Measurements from ENCODE around the gene ZNF469.
A peak's percentile ranks its signal among the peaks of the same experiment; 100 is the strongest.

Gene ZNF469

GRCh38 chr16:88382491-88383400 lies at the start of gene ZNF469:
ZNF469 (plus strand) TSS chr16:88382959; CDS start chr16:88427471, 44,512 bp downstream.
- Histone ChIP-seq H3K4me1 (ENCODE audit: control insufficient read depth, insufficient read depth, low read length) (no peaks in the 10 kb centered on the region), H3K36me3 (ENCODE audit: control insufficient read depth, insufficient read depth, low read length) (no peaks in the 10 kb centered on the region), H3K9ac (ENCODE audit: low read length) (no peak within 1 kb of the TSS), H3K27ac (ENCODE audit: low read depth, low read length) (no peak within 1 kb of the TSS), H3K4me3 (ENCODE audit: low read length) (peak within 1 kb of the TSS; percentile 44), H3K27me3 (ENCODE audit: control insufficient read depth, insufficient read depth, low read length) (peaks cover 16% of the 10 kb centered on the region)

- Histone ChIP-seq H3K27me3 (ENCODE audit: control insufficient read depth, insufficient read depth, low read length) (no peaks in the 10 kb centered on the region), H3K9ac (ENCODE audit: low read length) (no peak overlapping the region), H3K36me3 (ENCODE audit: control insufficient read depth, insufficient read depth, low read length) (no peaks in the 10 kb centered on the region), H3K4me3 (ENCODE audit: low read length) (no peak overlapping the region), H3K4me1 (ENCODE audit: control insufficient read depth, insufficient read depth, low read length) (no peaks in the 10 kb centered on the region), H3K27ac (ENCODE audit: low read depth, low read length) (no peak overlapping the region)
Measured at GRCh38 chr16:88333848-88334777, 48.6 kb upstream of the ZNF469 start.

- Histone ChIP-seq H3K36me3 (ENCODE audit: control insufficient read depth, insufficient read depth, low read length) (no peaks in the 10 kb centered on the region), H3K27ac (ENCODE audit: low read depth, low read length) (no peak overlapping the region), H3K27me3 (ENCODE audit: control insufficient read depth, insufficient read depth, low read length) (no peaks in the 10 kb centered on the region), H3K9ac (ENCODE audit: low read length) (no peak overlapping the region), H3K4me1 (ENCODE audit: control insufficient read depth, insufficient read depth, low read length) (no peaks in the 10 kb centered on the region), H3K4me3 (ENCODE audit: low read length) (no peak overlapping the region)
Measured at GRCh38 chr16:88334778-88335720, 47.7 kb upstream of the ZNF469 start.

GRCh38 chr16:88337021-88337420 lies 45.7 kb upstream of the ZNF469 start:
- Histone ChIP-seq H3K9ac (ENCODE audit: low read length) (no peak overlapping the region), H3K27ac (ENCODE audit: low read depth, low read length) (no peak overlapping the region), H3K36me3 (ENCODE audit: control insufficient read depth, insufficient read depth, low read length) (no peaks in the 10 kb centered on the region), H3K27me3 (ENCODE audit: control insufficient read depth, insufficient read depth, low read length) (no peaks in the 10 kb centered on the region), H3K4me3 (ENCODE audit: low read length) (no peak overlapping the region), H3K4me1 (ENCODE audit: control insufficient read depth, insufficient read depth, low read length) (no peaks in the 10 kb centered on the region)

GRCh38 chr16:88337538-88337937 lies 45.2 kb upstream of the ZNF469 start:
- no peak overlapping the region for H3K4me3 ChIP-seq (ENCODE audit: low read length)
- H3K4me1 ChIP-seq (ENCODE audit: control insufficient read depth, insufficient read depth, low read length), result no peaks in the 10 kb centered on the region
- H3K36me3 ChIP-seq (ENCODE audit: control insufficient read depth, insufficient read depth, low read length), result no peaks in the 10 kb centered on the region
- H3K27me3 ChIP-seq (ENCODE audit: control insufficient read depth, insufficient read depth, low read length), result no peaks in the 10 kb centered on the region
- H3K27ac ChIP-seq (ENCODE audit: low read depth, low read length), result no peak overlapping the region
- no peak overlapping the region for H3K9ac ChIP-seq (ENCODE audit: low read length)

GRCh38 chr16:88338111-88338510 lies 44.6 kb upstream of the ZNF469 start:
- no peak overlapping the region for H3K27ac ChIP-seq (ENCODE audit: low read depth, low read length)
- no peak overlapping the region for H3K4me3 ChIP-seq (ENCODE audit: low read length)
- no peaks in the 10 kb centered on the region for H3K4me1 ChIP-seq (ENCODE audit: control insufficient read depth, insufficient read depth, low read length)
- no peaks in the 10 kb centered on the region for H3K36me3 ChIP-seq (ENCODE audit: control insufficient read depth, insufficient read depth, low read length)
- no peak overlapping the region for H3K9ac ChIP-seq (ENCODE audit: low read length)
- peaks cover 3% of the 10 kb centered on the region for H3K27me3 ChIP-seq (ENCODE audit: control insufficient read depth, insufficient read depth, low read length)

GRCh38 chr16:88338896-88339295 lies 43.9 kb upstream of the ZNF469 start:
- no peaks in the 10 kb centered on the region for H3K36me3 ChIP-seq (ENCODE audit: control insufficient read depth, insufficient read depth, low read length)
- no peak overlapping the region for H3K27ac ChIP-seq (ENCODE audit: low read depth, low read length)

GRCh38 chr16:88339930-88340754 lies 42.6 kb upstream of the ZNF469 start:
- no peaks in the 10 kb centered on the region for H3K4me1 ChIP-seq (ENCODE audit: control insufficient read depth, insufficient read depth, low read length)
- H3K9ac ChIP-seq (ENCODE audit: low read length), result no peak overlapping the region
- peaks cover 3% of the 10 kb centered on the region for H3K27me3 ChIP-seq (ENCODE audit: control insufficient read depth, insufficient read depth, low read length)
- H3K36me3 ChIP-seq (ENCODE audit: control insufficient read depth, insufficient read depth, low read length), result no peaks in the 10 kb centered on the region
- H3K27ac ChIP-seq (ENCODE audit: low read depth, low read length), result no peak overlapping the region
- no peak overlapping the region for H3K4me3 ChIP-seq (ENCODE audit: low read length)

More at GRCh38 chr16:88338896-88339295, 43.9 kb upstream of the ZNF469 start:
- peaks cover 3% of the 10 kb centered on the region for H3K27me3 ChIP-seq (ENCODE audit: control insufficient read depth, insufficient read depth, low read length)
- no peaks in the 10 kb centered on the region for H3K4me1 ChIP-seq (ENCODE audit: control insufficient read depth, insufficient read depth, low read length)
- H3K9ac ChIP-seq (ENCODE audit: low read length), result no peak overlapping the region
- no peak overlapping the region for H3K4me3 ChIP-seq (ENCODE audit: low read length)

GRCh38 chr16:88340755-88341150 lies 42.0 kb upstream of the ZNF469 start:
- H3K36me3 ChIP-seq (ENCODE audit: control insufficient read depth, insufficient read depth, low read length), result no peaks in the 10 kb centered on the region
- H3K27ac ChIP-seq (ENCODE audit: low read depth, low read length), result no peak overlapping the region
- no peak overlapping the region for H3K4me3 ChIP-seq (ENCODE audit: low read length)

GRCh38 chr16:88341551-88342290 lies 41.0 kb upstream of the ZNF469 start:
- Histone ChIP-seq H3K27ac (ENCODE audit: low read depth, low read length) (no peak overlapping the region), H3K4me1 (ENCODE audit: control insufficient read depth, insufficient read depth, low read length) (no peaks in the 10 kb centered on the region), H3K36me3 (ENCODE audit: control insufficient read depth, insufficient read depth, low read length) (no peaks in the 10 kb centered on the region), H3K9ac (ENCODE audit: low read length) (no peak overlapping the region), H3K27me3 (ENCODE audit: control insufficient read depth, insufficient read depth, low read length) (peaks cover 3% of the 10 kb centered on the region), H3K4me3 (ENCODE audit: low read length) (no peak overlapping the region)

More at GRCh38 chr16:88340755-88341150, 42.0 kb upstream of the ZNF469 start:
- no peaks in the 10 kb centered on the region for H3K4me1 ChIP-seq (ENCODE audit: control insufficient read depth, insufficient read depth, low read length)
- H3K9ac ChIP-seq (ENCODE audit: low read length), result no peak overlapping the region
- peaks cover 3% of the 10 kb centered on the region for H3K27me3 ChIP-seq (ENCODE audit: control insufficient read depth, insufficient read depth, low read length)
